Ovary (tissue), 3 donors: Measurements from ENCODE around the gene ATL1.

ENCODE experiments used
- EP300 ChIP-seq: sonication (generic); formaldehyde crosslinking; IDR thresholded peaks from one replicate; pipeline ENCODE4 v1.6.1; 2017; ENCODE audit warnings: antibody characterized with exemption
- POLR2A ChIP-seq: fragments of 450-650 bp; IDR thresholded peaks from one replicate; pipeline ENCODE4 v1.6.1; 2017; ENCODE audit warnings: antibody characterized with exemption, mild to moderate bottlenecking, moderate library complexity
- TF ChIP-seq, protein P1 (sequence below), 3 donors: fragments of 450-650 bp in 2 of 3; fragments of 200-600 bp in 1 of 3; IDR thresholded peaks; one replicate each; pipeline versions ENCODE4 v1.5.1 to v1.8.0; 2016 to 2022; ENCODE audit warnings: antibody characterized with exemption in 3 of 3, mild to moderate bottlenecking in 1 of 3
- donor health status: DM: no; HTN: no; CAD: no.

DNA sequence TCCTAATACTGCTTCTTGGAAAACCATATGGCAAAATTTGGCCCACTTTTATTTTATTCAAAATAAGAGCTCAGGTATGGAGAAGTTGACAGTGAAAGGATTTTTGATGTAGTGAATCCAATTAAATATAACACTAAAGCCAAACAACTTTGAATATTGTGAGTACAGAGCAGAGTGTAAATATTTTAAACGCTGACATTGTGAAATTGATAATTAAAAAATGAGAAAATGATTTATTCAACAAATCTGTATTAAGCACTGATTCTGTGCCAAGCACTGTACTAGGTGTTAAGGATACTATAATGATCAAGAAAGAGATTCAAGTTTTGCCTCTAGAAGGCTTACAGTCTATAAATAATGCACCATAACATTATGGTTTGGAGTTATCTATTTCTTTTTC is 50.5 kb downstream of the ATL1 start:
- TF ChIP-seq, protein P1, sequence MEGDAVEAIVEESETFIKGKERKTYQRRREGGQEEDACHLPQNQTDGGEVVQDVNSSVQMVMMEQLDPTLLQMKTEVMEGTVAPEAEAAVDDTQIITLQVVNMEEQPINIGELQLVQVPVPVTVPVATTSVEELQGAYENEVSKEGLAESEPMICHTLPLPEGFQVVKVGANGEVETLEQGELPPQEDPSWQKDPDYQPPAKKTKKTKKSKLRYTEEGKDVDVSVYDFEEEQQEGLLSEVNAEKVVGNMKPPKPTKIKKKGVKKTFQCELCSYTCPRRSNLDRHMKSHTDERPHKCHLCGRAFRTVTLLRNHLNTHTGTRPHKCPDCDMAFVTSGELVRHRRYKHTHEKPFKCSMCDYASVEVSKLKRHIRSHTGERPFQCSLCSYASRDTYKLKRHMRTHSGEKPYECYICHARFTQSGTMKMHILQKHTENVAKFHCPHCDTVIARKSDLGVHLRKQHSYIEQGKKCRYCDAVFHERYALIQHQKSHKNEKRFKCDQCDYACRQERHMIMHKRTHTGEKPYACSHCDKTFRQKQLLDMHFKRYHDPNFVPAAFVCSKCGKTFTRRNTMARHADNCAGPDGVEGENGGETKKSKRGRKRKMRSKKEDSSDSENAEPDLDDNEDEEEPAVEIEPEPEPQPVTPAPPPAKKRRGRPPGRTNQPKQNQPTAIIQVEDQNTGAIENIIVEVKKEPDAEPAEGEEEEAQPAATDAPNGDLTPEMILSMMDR (IDR thresholded peaks at IDR 0.05) = no peak
- no peak for TF ChIP-seq EP300
- no peak for TF ChIP-seq POLR2A
